ENCODE data around the gene RBM20. TPM values are rescaled to one million over a fixed set of nuclear protein-coding genes. Genes with fewer than 3 reads are reported as not detected.

Gene RBM20
- total and polyA plus RNA-seq, 10 of the 15 experiments (the other 5 are each of a cell fraction or from before 2014, with no cell fraction given) = 0.04 to 0.26 (median 0.15) TPM

DNA sequence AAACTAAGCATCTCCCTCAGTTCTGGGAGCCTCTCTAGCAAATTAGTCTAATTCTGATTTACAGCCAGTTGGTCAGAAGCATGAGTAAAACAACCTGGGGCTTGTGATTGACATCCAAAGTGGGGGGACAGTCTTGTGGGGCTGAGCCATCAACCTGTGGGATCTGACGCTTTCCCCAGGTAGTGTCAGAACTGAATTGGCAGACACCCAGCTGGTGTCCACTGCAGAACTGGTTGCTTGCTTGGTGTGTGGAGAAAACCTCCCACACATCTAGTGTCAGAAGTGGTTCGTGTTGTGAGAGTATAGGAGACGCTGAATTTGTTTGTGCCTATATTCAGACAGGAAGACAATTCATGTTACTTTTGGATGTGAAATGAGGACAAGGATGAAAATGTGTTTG, 135.4 kb downstream of the RBM20 start:
- peak; percentile 59 for FAIRE-seq
- BruUV-seq (replicated peaks) = no TSS peak
- TF ChIP-seq IKZF1 (conservative IDR thresholded peaks at IDR 0.05) = 0 out of 2 replicates have a peak, but pooled peaks have one; percentile 26
- TF ChIP-seq PKNOX1 (IDR thresholded peaks at IDR 0.05) = peak; percentile 77
- no peak for TF ChIP-seq EGR1 (IDR thresholded peaks at IDR 0.05; ENCODE audit: borderline replicate concordance in 1 of 2, low read depth in 2 of 2, low read length in 2 of 2)
- TF ChIP-seq TCF3 (IDR thresholded peaks at IDR 0.05; ENCODE audit: borderline replicate concordance, insufficient read depth, low read depth, low read length) = no peak
- TF ChIP-seq SRF (IDR thresholded peaks at IDR 0.05; ENCODE audit: low read depth in 2 of 2, low read length in 2 of 2) = no peak
- TF ChIP-seq RAD51 (IDR thresholded peaks at IDR 0.05) = no peak
- 22% methylated on average over 3 of the region's 3 CpGs for WGBS (ENCODE audit: insufficient coverage, insufficient replicate concordance, low lambda C conversion rate, missing lambda C conversion rate)
- Histone ChIP-seq H3K4me2 (ENCODE audit: control insufficient read depth, insufficient read depth) (no peak overlapping the region), H3K4me1 (ENCODE audit: control insufficient read depth, insufficient read depth, low read length) (peaks cover 9% of the 10 kb centered on the region; the same call in 1 of the 2 replicates), H3K4me3 (no peak overlapping the region), H3K27me3 (replicated peaks in 1 of 2; ENCODE audit: control insufficient read depth in 2 of 2, insufficient read depth in 2 of 2, low read length in 1 of 2) (no peaks in the 10 kb centered on the region), H3K36me3 (ENCODE audit: control insufficient read depth in 2 of 2, insufficient read depth in 2 of 2, low read length in 1 of 2) (no peaks in the 10 kb centered on the region), H2AFZ (ENCODE audit: control insufficient read depth, low read depth, low read length) (no peak overlapping the region), H4K20me1 (ENCODE audit: control insufficient read depth, insufficient read depth) (no peaks in the 10 kb centered on the region), H3K79me2 (ENCODE audit: control insufficient read depth, insufficient read depth, low read length) (no peaks in the 10 kb centered on the region), H3K9ac (ENCODE audit: control insufficient read depth, insufficient read depth, low read length) (no peak overlapping the region), H3K9me3 (replicated peaks; ENCODE audit: control insufficient read depth, insufficient read depth, low read length) (no peaks in the 10 kb centered on the region), H3K27ac (ENCODE audit: control insufficient read depth, insufficient read depth) (no peak overlapping the region)
- SMC1A ChIA-PET (ENCODE audit: uncharacterized antibody, unreplicated experiment) = interaction anchor here (0.6 to 12.9 kb wide), 4 partner anchors 8 to 35 kb away, joined by 3 to 327 read pairs (median 3); no protein-coding TSS in a partner anchor
- in situ Hi-C loops (cut with MboI) (no loop called here), intact Hi-C loops (cut with micrococcal nuclease; ENCODE audit: unreplicated experiment) (no loop called here)
- CTCF ChIA-PET = interaction anchor here (1.0 to 9.8 kb wide), 4 partner anchors 8 to 64 kb away, joined by 3 to 72 read pairs (median 5); no protein-coding TSS in a partner anchor
- no peak for DNase-seq (ENCODE audit: low read depth, low spot score)
- POLR2A ChIA-PET = interaction anchor here (1.1 to 2.8 kb wide), 3 partner anchors 8 to 23 kb away, joined by 3 to 12 read pairs (median 6); no protein-coding TSS in a partner anchor
- RAD21 ChIA-PET (ENCODE audit: unreplicated experiment) = interaction anchor here (1.0 to 2.8 kb wide), 7 partner anchors 8 to 118 kb away, joined by 3 to 12 read pairs (median 5); no protein-coding TSS in a partner anchor
- peak; percentile 30 for ATAC-seq

Data from GM12878 (cell line).